ENCODE data around the gene WNT5A. TPM values are rescaled to one million over a fixed set of nuclear protein-coding genes. Genes with fewer than 3 reads are reported as not detected.

The WNT5A gene
- total and polyA plus RNA-seq, 2 of the 4 experiments (the other 2 are of a cell fraction), result 224 to 231 TPM

GRCh38 chr3:55494976-55495375, 7.9 kb upstream of the WNT5A start:
- no CpG with 5 or more reads among the region's 2 CpGs for WGBS, 2 experiments (ENCODE audit: extremely low coverage in 2 of 2, insufficient read length in 1 of 2)
- BruUV-seq (replicated peaks), result no TSS peak
- dilution Hi-C loops (cut with HindIII; ENCODE audit: low sequenced_read_pairs, unreplicated experiment), result no loop called here

More at GRCh38 chr3:55494976-55495375, 7.9 kb upstream of the WNT5A start:
- peaks cover 10% of the 10 kb centered on the region for H3K9me1 ChIP-seq (ENCODE audit: insufficient read depth, low read length)
- no peak overlapping the region for H4K8ac ChIP-seq (ENCODE audit: low read depth in 2 of 2, low read length in 2 of 2)
- H3K27me3 ChIP-seq (ENCODE audit: control insufficient read depth, insufficient read depth, low read length), result no peaks in the 10 kb centered on the region
- ChIA-PET CTCF (no interaction called here), POLR2A (ENCODE audit: unreplicated experiment) (no interaction called here)
- H3K4me1 ChIP-seq (ENCODE audit: control insufficient read depth, insufficient read depth, low read length), result peaks cover 11% of the 10 kb centered on the region
- H2AFZ ChIP-seq (replicated peaks; ENCODE audit: low read length, poor library complexity), result no peak overlapping the region
- H3K9me3 ChIP-seq (ENCODE audit: control insufficient read depth, insufficient read depth, low read length), result no peaks in the 10 kb centered on the region
- no peak overlapping the region for H3K56ac ChIP-seq (ENCODE audit: extremely low read depth, insufficient read depth, low read length)
- no peak overlapping the region for H3K4me3 ChIP-seq (ENCODE audit: insufficient read depth, low read depth, low read length)
- no peaks in the 10 kb centered on the region for H3K36me3 ChIP-seq (ENCODE audit: control insufficient read depth, insufficient read depth, low read length)
- H2BK20ac ChIP-seq (ENCODE audit: low read depth, low read length), result no peak overlapping the region
- no peak overlapping the region for H4K91ac ChIP-seq (ENCODE audit: insufficient read depth, low read depth, low read length)
- no peak for TF ChIP-seq SMC3 (IDR thresholded peaks at IDR 0.05; ENCODE audit: low read depth, low read length)
- no peak for TF ChIP-seq CHD1 (IDR thresholded peaks at IDR 0.05; ENCODE audit: low read depth, low read length)
- no peak for TF ChIP-seq FOS (IDR thresholded peaks at IDR 0.05; ENCODE audit: low read depth, low read length)
- no peak for TF ChIP-seq RAD21 (IDR thresholded peaks at IDR 0.05; ENCODE audit: low read length)
- TF ChIP-seq MAFK (IDR thresholded peaks at IDR 0.05; ENCODE audit: low read depth, low read length), result no peak
- no peak for TF ChIP-seq CEBPB (IDR thresholded peaks at IDR 0.05; ENCODE audit: low read depth, low read length)
- TF ChIP-seq RFX5 (IDR thresholded peaks at IDR 0.05; ENCODE audit: low read depth, low read length), result no peak
- no peak for TF ChIP-seq MXI1 (IDR thresholded peaks at IDR 0.05; ENCODE audit: borderline replicate concordance, low read depth, low read length)
- H3K79me1 ChIP-seq (ENCODE audit: low read depth in 1 of 2, low read length in 2 of 2), result peaks cover 0 to 4% of the 10 kb centered on the region in 2 experiments; a peak in 1 of 4 replicates
- in situ Hi-C loops (cut with MboI; ENCODE audit: low sequenced_read_pairs), result no loop called here
- no peak overlapping the region for H3K27ac ChIP-seq (ENCODE audit: insufficient read depth, low read length)
- no peak overlapping the region for H3K23ac ChIP-seq (ENCODE audit: low read depth, low read length)
- no peak overlapping the region for H2AK9ac ChIP-seq (replicated peaks; ENCODE audit: low read depth, low read length, poor library complexity)
- no peak overlapping the region for H3K4ac ChIP-seq (ENCODE audit: low read depth, low read length)
- no peak overlapping the region for H2BK120ac ChIP-seq (ENCODE audit: low read depth, low read length)
- no peaks in the 10 kb centered on the region for H4K20me1 ChIP-seq (ENCODE audit: insufficient read depth, low read length)
- no peak overlapping the region for H2AK5ac ChIP-seq (ENCODE audit: low read depth, low read length)
- no peak overlapping the region for H2BK15ac ChIP-seq (ENCODE audit: low read depth, low read length)
- intact Hi-C loops (cut with micrococcal nuclease), result loop anchor here (5.0 kb wide), 1 partner anchor 62 kb away; no protein-coding TSS in a partner anchor
- no peak overlapping the region for H4K5ac ChIP-seq (ENCODE audit: low read depth, low read length)
- H2BK5ac ChIP-seq (ENCODE audit: low read depth, low read length, poor library complexity, severe bottlenecking), result no peak overlapping the region
- H3K14ac ChIP-seq (replicated peaks; ENCODE audit: low read depth, low read length), result no peak overlapping the region
- no peak overlapping the region for H3K18ac ChIP-seq (ENCODE audit: low read depth, low read length)
- DNase-seq, result no peak
- no peak for ATAC-seq (ENCODE audit: low read depth)
- H3K4me2 ChIP-seq (ENCODE audit: low read depth, low read length), result no peak overlapping the region
- H3K9ac ChIP-seq (ENCODE audit: low read depth, low read length), result no peak overlapping the region

All from IMR-90 (cell line).